ENCODE results near the gene OTULINL. TPM values are rescaled to one million over a fixed set of nuclear protein-coding genes. Genes with fewer than 3 reads are reported as not detected.

Gene OTULINL
- total and polyA plus RNA-seq, 2 of the 8 experiments (the other 6 are each of a cell fraction or from before 2014, with no cell fraction given) = 3.1 to 8.3 TPM

- 95% methylated on average over 6 of the region's 6 CpGs; no CpG with 5 or more reads in 1 of the 2 experiments for WGBS, 2 experiments (ENCODE audit: extremely low coverage in 1 of 2, insufficient coverage in 1 of 2, insufficient read length in 1 of 2, insufficient replicate concordance in 2 of 2, low coverage in 1 of 2, low lambda C conversion rate in 2 of 2, missing lambda C conversion rate in 1 of 2)
- no peaks in the 10 kb centered on the region for H3K9me3 ChIP-seq (ENCODE audit: insufficient read depth in 2 of 2, low read depth in 1 of 2, low read length in 1 of 2)
- no peak overlapping the region for H2BK5ac ChIP-seq (ENCODE audit: low read depth, low read length)
- H3K18ac ChIP-seq (ENCODE audit: extremely low read depth, low read length) = no peak overlapping the region
- H3K79me1 ChIP-seq (ENCODE audit: low read depth, low read length) = no peaks in the 10 kb centered on the region
- CTCF ChIA-PET (ENCODE audit: partially characterized antibody) = interaction anchor here (1.2 kb wide), 1 partner anchor 62 kb away, joined by 3 read pairs; no protein-coding TSS in a partner anchor
- no peak overlapping the region for H3K4me3 ChIP-seq (ENCODE audit: extremely low read depth in 1 of 4, insufficient read depth in 2 of 4, low read depth in 3 of 4, low read length in 4 of 4)
- H3K9ac ChIP-seq (replicated peaks in 1 of 4; ENCODE audit: extremely low read depth in 1 of 4, low read depth in 3 of 4, low read length in 3 of 4) = no peak overlapping the region
- DNase-seq (ENCODE audit: low read depth in 1 of 2, low spot score in 2 of 2) (no peak), FAIRE-seq (no peak)
- H2BK120ac ChIP-seq (replicated peaks; ENCODE audit: low read depth, low read length) = no peak overlapping the region
- no peak overlapping the region for H2AFZ ChIP-seq (ENCODE audit: low read length)
- no peak overlapping the region for H4K91ac ChIP-seq (replicated peaks; ENCODE audit: insufficient read length, low read length)
- H3K36me3 ChIP-seq (ENCODE audit: control insufficient read depth in 2 of 4, insufficient read depth in 4 of 4, low read length in 3 of 4) = no peaks in the 10 kb centered on the region
- H3K23ac ChIP-seq (ENCODE audit: insufficient read length) = no peak overlapping the region
- TF ChIP-seq ASH2L (IDR thresholded peaks at IDR 0.05; ENCODE audit: low read length) (no peak), TEAD4 (IDR thresholded peaks at IDR 0.05; ENCODE audit: low read depth, low read length) (no peak)
- no peak overlapping the region for H3K56ac ChIP-seq (replicated peaks; ENCODE audit: insufficient read length, low read depth, low read length)
- POLR2A ChIA-PET (ENCODE audit: partially characterized antibody) = no interaction called here
- no peak overlapping the region for H3K14ac ChIP-seq (ENCODE audit: insufficient read length)
- 0 out of 7 replicates have a peak, but pooled peaks cover 0 to 7% (median under 1%) of the 10 kb centered on the region in 4 experiments for H3K27me3 ChIP-seq (replicated peaks in 1 of 4; ENCODE audit: control insufficient read depth in 3 of 4, extremely low read depth in 1 of 4, insufficient read depth in 3 of 4, low read length in 3 of 4)
- H4K20me1 ChIP-seq (replicated peaks in 1 of 2; ENCODE audit: control insufficient read depth in 1 of 2, insufficient read depth in 2 of 2, low read length in 2 of 2) = no peaks in the 10 kb centered on the region
- H3K4ac ChIP-seq (replicated peaks; ENCODE audit: insufficient read length, low read depth, low read length) = no peak overlapping the region
- no peak overlapping the region for H4K5ac ChIP-seq (ENCODE audit: insufficient read length, low read depth, low read length)
- no peak overlapping the region for H2AK5ac ChIP-seq (ENCODE audit: low read depth, low read length)
- no peak overlapping the region for H3K27ac ChIP-seq (ENCODE audit: low read depth, low read length)
- no peak overlapping the region for H2BK20ac ChIP-seq (ENCODE audit: low read length)
- no peak overlapping the region for H2BK15ac ChIP-seq (ENCODE audit: low read length)
- H4K8ac ChIP-seq (ENCODE audit: extremely low read depth, insufficient read depth, low read length) = no peak overlapping the region
- no peaks in the 10 kb centered on the region; the same call in 1 of the 2 replicates for H3K23me2 ChIP-seq (ENCODE audit: low read depth, low read length)
- H3K4me1 ChIP-seq (replicated peaks in 1 of 4; ENCODE audit: control insufficient read depth in 3 of 4, insufficient read depth in 4 of 4, low read length in 3 of 4) = peaks cover 0 to 2% (median 0%) of the 10 kb centered on the region in 4 experiments; a peak in 1 of 7 replicates
- no peak overlapping the region for H3K4me2 ChIP-seq (ENCODE audit: insufficient read depth in 1 of 2, low read depth in 2 of 2, low read length in 2 of 2)
- no peaks in the 10 kb centered on the region for H3K79me2 ChIP-seq (ENCODE audit: control insufficient read depth in 1 of 2, insufficient read depth in 2 of 2, low read length in 2 of 2)
- no peak overlapping the region for H2BK12ac ChIP-seq (ENCODE audit: low read depth, low read length)
Measured at GRCh38 chr5:14587150-14587549, 5.6 kb downstream of the OTULINL start.

Data from H1 (cell line).